Measurements from ENCODE around the gene TCEAL1. TPM values are rescaled to one million over a fixed set of nuclear protein-coding genes. Genes with fewer than 3 reads are reported as not detected.

The TCEAL1 gene
- total RNA-seq, 4 donors from 2014 or later = 109 to 160 (median 133) TPM

DNA sequence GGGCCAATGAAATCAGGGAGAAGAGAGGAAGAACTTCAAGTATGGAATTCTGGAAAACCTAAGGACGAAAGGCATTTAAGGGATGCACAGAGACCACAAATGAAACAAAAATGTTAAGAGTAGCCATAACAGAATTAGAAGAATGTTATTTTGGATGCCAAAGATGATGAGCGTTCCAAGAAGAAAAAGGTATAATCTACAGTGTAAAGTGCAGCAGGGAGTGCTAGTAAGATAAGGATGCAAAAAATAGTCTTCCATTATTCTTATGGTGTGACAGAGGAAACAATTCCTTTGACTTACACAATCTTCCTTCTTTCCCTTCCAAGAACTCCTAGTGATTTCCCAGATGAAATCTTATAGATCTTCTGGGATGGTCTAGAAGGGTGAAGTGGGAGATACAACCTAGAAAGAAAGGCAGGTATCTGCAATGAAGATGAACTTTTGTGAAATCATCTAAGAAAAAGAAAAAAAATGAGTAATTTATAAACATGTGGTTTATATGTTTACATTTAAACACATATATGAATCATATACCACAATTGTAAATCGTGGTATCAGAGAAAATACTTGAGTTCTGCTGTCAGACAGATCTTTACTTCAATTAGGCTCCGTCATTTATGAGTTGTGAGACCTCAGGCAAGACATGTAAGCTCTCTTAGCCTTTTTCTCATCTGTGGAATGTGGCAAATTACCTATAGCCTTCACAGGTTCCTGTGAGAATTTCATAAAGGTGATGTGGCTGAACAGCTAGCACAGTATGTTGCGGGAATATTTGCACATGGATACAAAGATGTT lies 49.6 kb downstream of the TCEAL1 start:
- no peaks in the 10 kb centered on the region for H3K9me3 ChIP-seq
- no peak for DNase-seq (ENCODE audit: low spot score in 2 of 2)
- no peak overlapping the region for H3K27ac ChIP-seq
- H3K4me1 ChIP-seq = peaks cover 0 to 16% (median 0%) of the 10 kb centered on the region in 4 donors
- 75 to 90% methylated on average over 5 of the region's 5 CpGs for WGBS, 2 donors
- TF ChIP-seq, protein P1, sequence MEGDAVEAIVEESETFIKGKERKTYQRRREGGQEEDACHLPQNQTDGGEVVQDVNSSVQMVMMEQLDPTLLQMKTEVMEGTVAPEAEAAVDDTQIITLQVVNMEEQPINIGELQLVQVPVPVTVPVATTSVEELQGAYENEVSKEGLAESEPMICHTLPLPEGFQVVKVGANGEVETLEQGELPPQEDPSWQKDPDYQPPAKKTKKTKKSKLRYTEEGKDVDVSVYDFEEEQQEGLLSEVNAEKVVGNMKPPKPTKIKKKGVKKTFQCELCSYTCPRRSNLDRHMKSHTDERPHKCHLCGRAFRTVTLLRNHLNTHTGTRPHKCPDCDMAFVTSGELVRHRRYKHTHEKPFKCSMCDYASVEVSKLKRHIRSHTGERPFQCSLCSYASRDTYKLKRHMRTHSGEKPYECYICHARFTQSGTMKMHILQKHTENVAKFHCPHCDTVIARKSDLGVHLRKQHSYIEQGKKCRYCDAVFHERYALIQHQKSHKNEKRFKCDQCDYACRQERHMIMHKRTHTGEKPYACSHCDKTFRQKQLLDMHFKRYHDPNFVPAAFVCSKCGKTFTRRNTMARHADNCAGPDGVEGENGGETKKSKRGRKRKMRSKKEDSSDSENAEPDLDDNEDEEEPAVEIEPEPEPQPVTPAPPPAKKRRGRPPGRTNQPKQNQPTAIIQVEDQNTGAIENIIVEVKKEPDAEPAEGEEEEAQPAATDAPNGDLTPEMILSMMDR (IDR thresholded peaks at IDR 0.05) = no peak
- no peak for TF ChIP-seq EP300 (IDR thresholded peaks at IDR 0.05)
- no peak for TF ChIP-seq POLR2A (IDR thresholded peaks at IDR 0.05)
- H3K27me3 ChIP-seq = peaks cover 0 to 8% of the 10 kb centered on the region in 2 donors
- H3K4me3 ChIP-seq = no peak overlapping the region
- H3K36me3 ChIP-seq = peaks cover 0 to 33% (median 0%) of the 10 kb centered on the region in 3 donors

Other genes starting within 250 kb of the TCEAL1 start
- 1 to 10 TPM in 3 of 4 donors, under 1 TPM in 1; 0.39 to 8.7 (median 3.4) TPM for gene RAB40A, start 109.5 kb upstream of the TCEAL1 start, total RNA-seq
- 100 to 1,000 TPM; 164 to 453 (median 204) TPM for gene TCEAL4, start 43.5 kb upstream of the TCEAL1 start, total RNA-seq
- 10 to 100 TPM; 23.4 to 52.7 (median 37.1) TPM for gene TCEAL3, start 21.0 kb upstream of the TCEAL1 start, total RNA-seq
- 100 to 1,000 TPM; 203 to 284 (median 249) TPM for gene MORF4L2, start 57.7 kb downstream of the TCEAL1 start, total RNA-seq
- under 1 TPM in 1 of 4 donors, not detected in 3; 0.63 TPM for gene TMEM31, start 81.9 kb downstream of the TCEAL1 start, total RNA-seq
- 100 to 1,000 TPM; 256 to 727 (median 404) TPM for gene PLP1, start 147.9 kb downstream of the TCEAL1 start, total RNA-seq
- 1 to 10 TPM; 2.3 to 4.8 (median 3.0) TPM for gene RAB9B, start 203.3 kb downstream of the TCEAL1 start, total RNA-seq